GM18951 (cell line): ENCODE data around the gene LTBP2.

Experiments
- POLR2A ChIP-seq: IDR thresholded peaks from 4 replicates; pipeline ENCODE4 v1.6.1; 2011; ENCODE audit warnings: mild to moderate bottlenecking; ENCODE audit not compliant: insufficient read length, insufficient read depth; ENCODE audit errors: extremely low read depth
- in situ Hi-C: fragments of 300-500 bp; cut with MboI; formaldehyde crosslinking; loops from one replicate; pipeline ENCODE4 v1.12.0; 2022; ENCODE audit warnings: low sequenced_read_pairs, mixed read lengths, inconsistent platforms; ENCODE audit not compliant: unreplicated experiment

The LTBP2 gene

GRCh38 chr14:74586681-74587362 is 25.2 kb downstream of the LTBP2 start:
- in situ Hi-C loops: no loop called here
- no peak for TF ChIP-seq POLR2A

- in situ Hi-C loops: no loop called here
- TF ChIP-seq POLR2A: no peak
Measured at GRCh38 chr14:74585406-74586335, 26.4 kb downstream of the LTBP2 start.

GRCh38 chr14:74584951-74585350 is 27.1 kb downstream of the LTBP2 start:
- no peak for TF ChIP-seq POLR2A
- in situ Hi-C loops: no loop called here

- in situ Hi-C loops: no loop called here
Measured at GRCh38 chr14:74583689-74584434, 28.2 kb downstream of the LTBP2 start.

GRCh38 chr14:74582910-74583581 is 29.0 kb downstream of the LTBP2 start:
- in situ Hi-C loops: no loop called here
- no peak for TF ChIP-seq POLR2A

More at GRCh38 chr14:74583689-74584434, 28.2 kb downstream of the LTBP2 start:
- TF ChIP-seq POLR2A: no peak

- in situ Hi-C loops: no loop called here
- no peak for TF ChIP-seq POLR2A
Measured at GRCh38 chr14:74580275-74580672, 31.8 kb downstream of the LTBP2 start.

GRCh38 chr14:74579447-74580274 is 32.4 kb downstream of the LTBP2 start:
- in situ Hi-C loops: no loop called here
- no peak for TF ChIP-seq POLR2A

GRCh38 chr14:74578479-74578878 is 33.6 kb downstream of the LTBP2 start:
- no peak for TF ChIP-seq POLR2A
- in situ Hi-C loops: no loop called here

- no peak for TF ChIP-seq POLR2A
- in situ Hi-C loops: no loop called here
Measured at GRCh38 chr14:74577948-74578275, 34.1 kb downstream of the LTBP2 start.

GRCh38 chr14:74577247-74577947 is 34.6 kb downstream of the LTBP2 start:
- no peak for TF ChIP-seq POLR2A
- in situ Hi-C loops: no loop called here

GRCh38 chr14:74575936-74576335 is 36.1 kb downstream of the LTBP2 start:
- TF ChIP-seq POLR2A: no peak

More at GRCh38 chr14:74575936-74576335, 36.1 kb downstream of the LTBP2 start:
- in situ Hi-C loops: no loop called here
